HG02852 (cell line): ENCODE measurements around the gene PTPRCAP.
"Not testable (repeated sequence)": the region's sequence is repeated elsewhere in the genome, so short reads cannot be mapped to it uniquely, and the experiment has no call there.

Experiments
- ATAC-seq: cut with Tn5 transposase; IDR thresholded peaks from one replicate; pipeline ENCODE4 v1.9.1; 2021; ENCODE audit warnings: mild to moderate bottlenecking, moderate library complexity; ENCODE audit not compliant: unreplicated experiment

Gene PTPRCAP

DNA sequence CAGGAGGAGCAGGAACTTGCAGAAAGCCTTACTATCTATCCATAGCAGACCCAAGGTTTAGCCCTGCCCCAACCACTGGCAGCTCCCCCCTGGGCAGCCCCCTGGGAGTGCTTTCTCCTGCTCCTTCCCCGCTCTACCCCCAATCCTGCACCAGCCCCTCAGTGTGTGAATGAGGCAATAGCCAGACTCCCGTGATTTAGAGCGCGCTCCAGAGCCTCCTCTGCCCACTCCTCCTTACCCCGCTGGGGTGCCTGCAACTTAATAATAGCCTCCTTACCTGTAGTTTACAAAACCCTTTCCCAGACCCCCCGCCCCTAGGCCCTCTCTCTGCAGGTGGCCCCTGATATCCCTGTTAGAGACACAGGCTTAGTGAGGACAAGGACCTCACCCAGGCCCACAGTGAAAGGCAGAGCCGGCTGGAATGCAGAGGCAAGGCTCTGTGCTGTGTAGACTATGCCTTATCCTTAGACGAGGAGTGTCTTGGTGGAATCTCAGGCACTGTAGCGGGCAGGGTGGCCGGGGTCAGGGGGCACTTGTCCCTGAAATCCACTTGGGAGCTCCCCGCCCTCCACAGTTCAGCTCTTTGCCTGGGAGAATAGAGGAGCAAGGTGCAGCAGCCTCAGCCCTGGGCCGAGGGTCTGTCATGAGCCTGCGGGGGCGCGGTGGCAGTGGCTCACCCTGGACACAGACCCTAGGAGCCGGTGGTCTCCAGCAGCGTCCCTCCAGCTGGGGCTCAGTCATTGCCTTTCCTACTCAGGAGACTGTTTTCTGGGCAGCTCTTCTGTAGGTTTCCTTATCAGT, 26.3 kb downstream of the PTPRCAP start:
- no peak for ATAC-seq

DNA sequence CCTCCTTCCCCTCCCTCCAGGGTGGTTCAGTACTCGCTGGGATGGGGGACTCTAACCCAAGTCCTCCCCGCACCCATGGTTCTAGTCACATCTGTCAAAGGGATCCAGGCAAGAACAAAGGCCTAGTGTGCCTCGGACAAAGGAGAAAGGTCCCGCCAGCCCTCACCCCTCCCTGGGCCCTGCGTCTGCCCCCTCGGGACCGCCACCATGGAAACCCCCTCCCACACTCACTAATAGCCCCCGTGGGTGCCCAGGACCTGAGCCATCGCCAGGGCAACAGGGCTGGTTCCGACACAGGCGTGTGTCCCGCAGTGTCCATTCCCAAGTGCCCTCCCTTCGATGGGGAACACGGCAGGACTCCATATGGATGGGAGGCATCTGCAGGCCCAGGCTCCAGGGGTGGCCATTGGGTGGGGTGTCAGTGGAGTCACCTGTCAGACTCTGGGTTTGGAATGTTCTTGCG, 27.1 kb downstream of the PTPRCAP start:
- ATAC-seq, result no peak

DNA sequence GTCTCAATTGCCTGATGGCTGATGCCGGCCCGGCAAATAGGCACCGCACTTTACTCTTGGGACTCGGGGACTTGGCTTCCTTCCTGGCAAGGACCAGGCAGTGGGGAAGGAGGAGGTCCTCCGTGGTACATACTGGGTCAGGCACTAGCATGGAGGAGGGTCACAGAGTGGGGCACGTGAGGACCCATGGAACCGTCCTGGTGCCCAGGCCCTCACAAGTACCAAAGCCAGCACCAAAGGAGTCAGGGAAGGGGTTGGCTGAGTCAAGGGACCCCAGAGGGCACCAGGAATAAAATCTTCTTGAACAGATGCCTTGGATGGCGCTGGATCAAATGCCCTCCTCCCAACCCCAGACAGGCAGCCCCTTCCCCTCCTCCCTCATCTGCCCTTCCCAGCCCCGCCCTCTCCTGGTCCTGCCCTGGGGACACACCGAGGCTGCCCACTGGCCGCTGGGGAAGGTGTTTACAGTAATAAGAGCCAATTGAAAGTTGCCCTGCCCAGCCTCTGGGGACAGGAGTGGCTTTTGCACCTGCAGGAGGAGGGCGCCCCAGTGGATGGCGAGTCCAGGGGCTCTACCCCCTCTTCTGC, 27.6 kb downstream of the PTPRCAP start:
- ATAC-seq, result no peak

GRCh38 chr11:67409261-67409666, 28.2 kb downstream of the PTPRCAP start:
- ATAC-seq, result peak; percentile 53

GRCh38 chr11:67408437-67409200, 28.9 kb downstream of the PTPRCAP start:
- peak; percentile 20 for ATAC-seq

- no peak for ATAC-seq
These were observed 29.8 kb downstream of the PTPRCAP start for GRCh38 chr11:67407688-67408163.

GRCh38 chr11:67406969-67407687, 30.4 kb downstream of the PTPRCAP start:
- ATAC-seq, result no peak

DNA sequence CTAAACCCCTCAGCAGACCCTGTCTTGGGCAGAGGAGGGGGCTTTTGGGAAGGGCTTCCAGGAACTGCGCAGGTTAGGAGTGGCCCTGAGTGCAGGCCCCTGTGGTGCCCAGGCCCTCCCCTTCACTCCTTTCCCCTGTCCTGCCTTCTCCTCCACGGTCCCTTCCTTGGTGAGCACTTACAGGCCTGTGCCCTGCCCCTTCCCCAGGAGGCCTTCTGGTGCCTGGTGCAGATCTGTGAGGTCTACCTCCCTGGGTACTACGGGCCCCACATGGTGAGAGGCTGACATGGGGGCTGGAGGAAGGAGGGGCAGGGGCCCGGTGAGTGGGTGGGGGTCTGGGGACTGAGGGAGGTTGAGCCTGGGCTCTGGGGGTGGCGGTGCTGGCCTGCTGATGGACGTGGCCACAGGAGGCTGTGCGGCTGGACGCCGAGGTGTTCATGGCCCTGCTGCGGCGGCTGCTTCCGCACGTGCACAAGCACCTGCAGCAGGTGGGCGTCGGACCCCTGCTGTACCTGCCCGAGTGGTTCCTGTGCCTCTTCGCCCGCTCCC, 31.0 kb downstream of the PTPRCAP start:
- ATAC-seq, result no peak

GRCh38 chr11:67405688-67406339, 31.7 kb downstream of the PTPRCAP start:
- ATAC-seq, result no peak

DNA sequence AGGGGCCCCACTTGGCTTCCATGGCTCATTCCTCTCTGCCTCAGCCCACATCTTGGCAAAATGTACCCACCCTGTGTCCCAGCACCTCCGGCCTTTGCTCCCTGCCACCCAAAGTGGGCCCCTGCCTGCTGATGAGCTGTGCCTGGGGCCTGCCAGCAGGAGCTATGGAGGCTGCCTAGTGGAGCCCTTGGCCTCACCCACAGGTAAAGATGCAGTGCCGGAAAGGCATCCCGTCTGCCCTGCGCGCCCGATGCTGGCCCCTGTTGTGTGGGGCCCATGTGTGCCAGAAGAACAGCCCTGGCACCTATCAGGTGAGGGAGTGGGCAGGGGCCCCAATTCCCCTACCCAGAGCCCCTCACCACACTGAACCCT, 32.3 kb downstream of the PTPRCAP start:
- no peak for ATAC-seq

GRCh38 chr11:67404515-67405195, 32.8 kb downstream of the PTPRCAP start:
- ATAC-seq, result no peak

- ATAC-seq, result not testable (repeated sequence)
These were observed 34.4 kb downstream of the PTPRCAP start for GRCh38 chr11:67403085-67403484.

- not testable (repeated sequence) for ATAC-seq
These were observed 35.2 kb downstream of the PTPRCAP start for GRCh38 chr11:67402192-67402839.

DNA sequence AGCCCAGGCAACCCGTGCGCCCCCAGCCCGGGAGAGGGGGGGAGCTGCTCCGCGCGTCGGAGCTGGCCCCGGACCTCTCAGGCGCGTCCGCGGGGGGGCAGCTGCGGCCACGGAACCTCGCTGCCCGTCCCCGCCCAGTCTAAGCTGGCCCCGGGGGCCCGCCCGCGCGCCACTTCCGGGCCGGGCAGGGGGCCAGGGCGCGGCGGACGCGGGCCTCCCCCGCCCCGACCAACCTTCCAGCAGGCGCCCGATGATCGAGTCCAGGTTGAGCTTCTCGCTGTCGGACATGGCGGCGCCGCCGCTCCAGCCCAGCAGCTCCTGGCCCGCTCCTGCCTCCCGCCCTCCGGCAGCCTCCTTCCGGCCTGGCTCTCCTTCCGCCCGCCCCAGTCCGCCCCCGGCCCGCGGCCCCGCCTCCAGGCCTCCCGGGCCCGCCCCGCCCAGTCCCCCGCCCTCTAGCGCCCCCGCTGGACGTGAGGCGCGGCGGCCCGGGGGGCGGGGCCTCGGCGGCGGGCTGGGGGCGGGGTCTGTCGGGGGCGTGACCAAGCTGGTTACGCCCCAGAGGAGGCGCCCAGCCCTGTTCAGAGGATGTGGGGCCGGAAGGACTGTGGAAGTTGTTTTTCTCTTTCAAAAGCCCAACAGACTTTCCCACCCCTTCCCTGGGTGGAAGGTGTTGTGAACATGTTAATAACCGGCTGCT, 35.8 kb downstream of the PTPRCAP start, which contains the start of gene PPP1CA:
Gene PPP1CA (minus strand): TSS at position 364 of the 697 bp plus-strand sequence. CDS start 76 bp downstream, at position 288.
- ATAC-seq, result peak; percentile 63

GRCh38 chr11:67400942-67401494, 36.5 kb downstream of the PTPRCAP start:
- peak; percentile 20 for ATAC-seq

GRCh38 chr11:67400251-67400941, 37.1 kb downstream of the PTPRCAP start:
- no peak for ATAC-seq
